ENCODE measurements around the gene GABRB3.

Gene GABRB3

DNA sequence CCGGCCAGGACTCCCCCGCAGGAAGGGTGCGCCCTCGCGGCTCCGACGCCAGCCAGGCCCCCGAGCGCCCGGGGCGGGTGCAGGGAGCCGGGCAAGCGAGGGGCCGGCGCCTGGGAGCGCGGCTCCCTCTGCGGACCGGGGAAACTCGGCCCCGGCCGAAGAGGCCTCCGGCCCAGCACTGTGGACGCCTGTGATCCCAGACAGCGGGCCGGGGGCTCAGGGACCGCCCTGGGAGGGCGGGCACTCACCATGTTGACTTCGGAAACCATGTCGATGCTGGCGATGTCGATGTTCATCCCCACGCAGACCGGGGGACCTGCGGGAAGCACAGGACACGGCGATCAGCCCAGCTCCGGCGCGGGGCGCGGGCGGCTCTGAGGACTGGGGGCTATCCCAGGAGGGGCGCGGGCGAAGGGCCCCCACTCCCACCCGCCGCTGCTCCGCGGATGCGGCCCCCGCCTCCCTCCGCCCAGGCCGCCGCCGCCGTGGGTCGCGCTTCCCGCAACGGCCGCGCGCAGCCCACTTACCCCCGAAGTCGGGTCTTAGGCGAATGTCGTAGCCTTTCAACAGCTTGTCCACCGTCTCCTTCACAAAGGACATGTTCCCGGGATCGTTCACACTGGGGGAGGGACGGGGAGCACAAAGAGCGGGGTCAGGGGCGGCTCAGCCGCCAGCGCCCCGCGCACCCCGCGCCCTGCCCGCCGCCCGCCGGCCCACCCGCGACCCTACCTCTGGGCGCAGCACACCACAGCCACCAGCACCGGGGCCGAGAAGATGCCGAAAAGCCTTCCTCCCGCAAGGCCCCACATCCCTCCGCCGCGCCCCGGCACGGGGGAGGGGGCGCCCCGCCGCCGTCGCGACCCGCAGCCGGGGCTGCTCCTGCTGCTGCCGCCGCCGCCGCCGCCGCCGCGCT, at the start of gene GABRB3:
GABRB3 (minus strand) TSS at position 913 of the 913 bp plus-strand sequence.
- TF ChIP-seq, protein P1, sequence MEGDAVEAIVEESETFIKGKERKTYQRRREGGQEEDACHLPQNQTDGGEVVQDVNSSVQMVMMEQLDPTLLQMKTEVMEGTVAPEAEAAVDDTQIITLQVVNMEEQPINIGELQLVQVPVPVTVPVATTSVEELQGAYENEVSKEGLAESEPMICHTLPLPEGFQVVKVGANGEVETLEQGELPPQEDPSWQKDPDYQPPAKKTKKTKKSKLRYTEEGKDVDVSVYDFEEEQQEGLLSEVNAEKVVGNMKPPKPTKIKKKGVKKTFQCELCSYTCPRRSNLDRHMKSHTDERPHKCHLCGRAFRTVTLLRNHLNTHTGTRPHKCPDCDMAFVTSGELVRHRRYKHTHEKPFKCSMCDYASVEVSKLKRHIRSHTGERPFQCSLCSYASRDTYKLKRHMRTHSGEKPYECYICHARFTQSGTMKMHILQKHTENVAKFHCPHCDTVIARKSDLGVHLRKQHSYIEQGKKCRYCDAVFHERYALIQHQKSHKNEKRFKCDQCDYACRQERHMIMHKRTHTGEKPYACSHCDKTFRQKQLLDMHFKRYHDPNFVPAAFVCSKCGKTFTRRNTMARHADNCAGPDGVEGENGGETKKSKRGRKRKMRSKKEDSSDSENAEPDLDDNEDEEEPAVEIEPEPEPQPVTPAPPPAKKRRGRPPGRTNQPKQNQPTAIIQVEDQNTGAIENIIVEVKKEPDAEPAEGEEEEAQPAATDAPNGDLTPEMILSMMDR (IDR thresholded peaks at IDR 0.05; ENCODE audit: extremely low read depth, missing control alignments) = no peak
- no peak for DNase-seq (ENCODE audit: low spot score)

DNA sequence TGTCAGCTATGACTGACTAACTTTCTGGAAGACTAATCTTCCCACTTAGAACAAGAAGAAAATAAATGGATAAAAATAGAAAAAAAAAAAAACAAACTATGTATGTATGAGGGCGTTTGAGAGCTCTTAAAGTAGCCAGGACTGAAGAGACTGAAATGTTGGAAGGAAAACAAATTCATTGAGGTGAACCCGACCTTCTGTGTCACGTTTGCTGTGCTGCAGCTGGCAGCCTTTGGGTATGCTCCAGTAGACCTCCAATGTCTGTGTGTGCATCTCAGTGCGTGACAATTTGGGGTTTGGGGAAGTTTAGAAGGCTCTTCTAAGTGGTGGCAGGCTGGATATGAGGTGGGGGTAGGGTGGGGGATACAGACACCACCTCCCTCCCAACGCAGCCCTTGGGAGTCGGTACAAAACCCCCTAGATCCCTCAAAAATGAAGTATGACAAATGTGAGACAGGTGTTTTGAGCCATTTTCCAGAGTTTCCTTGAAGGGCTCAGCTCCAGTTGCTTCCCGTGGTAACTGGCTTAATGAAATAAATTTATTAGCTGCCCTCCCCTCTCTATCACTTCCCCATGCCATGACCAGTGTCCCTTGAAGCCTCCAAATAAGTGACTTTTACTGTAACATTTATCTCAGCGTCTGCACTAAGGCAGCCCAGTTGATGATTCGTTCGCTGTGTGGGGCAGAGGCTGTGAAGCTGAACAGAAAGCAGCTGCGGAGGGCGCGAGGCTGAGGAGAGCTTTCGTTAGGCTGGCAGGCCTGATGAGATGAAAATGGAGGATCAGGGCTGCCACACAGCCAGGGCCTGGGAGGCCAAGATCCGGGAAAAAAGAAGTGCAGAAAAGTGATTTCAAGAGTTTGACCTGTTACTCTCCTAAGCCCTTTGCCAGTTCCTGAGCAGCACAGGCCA, 34.9 kb upstream of the GABRB3 start:
- no peak for DNase-seq (ENCODE audit: low spot score)
- TF ChIP-seq, protein P1 (IDR thresholded peaks at IDR 0.05; ENCODE audit: extremely low read depth, missing control alignments) = no peak

DNA sequence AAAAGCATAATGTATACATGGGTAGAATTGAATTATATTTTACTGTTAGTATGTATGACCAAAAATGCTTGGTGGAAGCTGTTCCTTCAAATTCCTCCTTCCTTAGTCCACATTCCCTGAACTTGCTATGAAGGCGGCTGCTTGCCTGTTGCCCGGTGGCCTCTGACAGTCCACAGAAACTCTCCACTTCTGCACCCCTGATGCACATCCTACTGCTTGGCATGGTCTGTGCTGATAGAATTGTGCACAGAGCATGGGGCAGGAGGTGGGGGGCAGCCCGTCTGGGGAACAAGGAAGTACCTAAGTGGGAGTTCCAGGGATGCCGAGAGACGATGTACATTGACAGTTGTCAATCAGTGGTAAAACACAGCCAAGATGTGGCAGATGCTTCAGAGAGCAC, 33.7 kb upstream of the GABRB3 start:
- TF ChIP-seq, protein P1 (IDR thresholded peaks at IDR 0.05; ENCODE audit: extremely low read depth, missing control alignments) = no peak
- DNase-seq (ENCODE audit: low spot score) = no peak

DNA sequence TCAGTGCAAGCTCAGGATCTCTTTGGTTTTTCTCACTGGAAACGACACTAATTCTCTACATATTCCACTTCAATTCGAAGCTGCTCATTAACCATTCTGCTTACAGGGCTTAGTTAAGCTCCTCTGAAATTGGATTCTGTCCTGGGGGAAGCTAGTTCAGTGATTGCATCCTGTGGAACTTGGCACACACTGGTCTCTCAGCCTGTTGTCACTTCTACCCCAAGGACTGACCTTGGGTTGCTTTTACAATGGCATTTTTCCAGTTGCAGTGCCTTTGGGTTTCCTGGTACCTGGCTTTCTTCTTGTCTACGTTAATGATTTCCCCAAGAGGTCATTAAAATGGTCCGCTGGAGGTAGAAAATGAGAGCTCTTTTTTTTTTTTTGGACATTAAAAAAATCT, 33.3 kb upstream of the GABRB3 start:
- TF ChIP-seq, protein P1 (IDR thresholded peaks at IDR 0.05; ENCODE audit: extremely low read depth, missing control alignments) = no peak
- DNase-seq (ENCODE audit: low spot score) = no peak

DNA sequence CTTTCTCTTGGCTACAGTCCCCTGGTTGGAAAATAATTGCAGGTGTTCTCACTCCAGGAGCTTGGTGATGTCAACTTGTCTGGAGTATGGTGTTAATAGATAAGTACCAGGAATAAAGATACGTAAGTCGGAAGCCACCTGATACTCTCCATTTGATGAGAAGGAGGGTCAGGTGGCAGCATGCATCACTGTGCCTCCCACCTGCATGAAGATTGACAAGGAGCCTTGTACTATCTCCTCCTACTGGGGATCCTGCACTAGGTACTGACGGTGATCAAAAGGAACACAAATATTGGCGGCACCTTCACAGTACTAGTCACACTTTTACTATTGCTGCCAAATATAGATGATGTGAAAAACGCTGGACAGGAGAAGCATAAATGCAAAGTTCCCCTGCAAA, 32.6 kb upstream of the GABRB3 start:
- TF ChIP-seq, protein P1 (IDR thresholded peaks at IDR 0.05; ENCODE audit: extremely low read depth, missing control alignments) = no peak
- DNase-seq (ENCODE audit: low spot score) = no peak

DNA sequence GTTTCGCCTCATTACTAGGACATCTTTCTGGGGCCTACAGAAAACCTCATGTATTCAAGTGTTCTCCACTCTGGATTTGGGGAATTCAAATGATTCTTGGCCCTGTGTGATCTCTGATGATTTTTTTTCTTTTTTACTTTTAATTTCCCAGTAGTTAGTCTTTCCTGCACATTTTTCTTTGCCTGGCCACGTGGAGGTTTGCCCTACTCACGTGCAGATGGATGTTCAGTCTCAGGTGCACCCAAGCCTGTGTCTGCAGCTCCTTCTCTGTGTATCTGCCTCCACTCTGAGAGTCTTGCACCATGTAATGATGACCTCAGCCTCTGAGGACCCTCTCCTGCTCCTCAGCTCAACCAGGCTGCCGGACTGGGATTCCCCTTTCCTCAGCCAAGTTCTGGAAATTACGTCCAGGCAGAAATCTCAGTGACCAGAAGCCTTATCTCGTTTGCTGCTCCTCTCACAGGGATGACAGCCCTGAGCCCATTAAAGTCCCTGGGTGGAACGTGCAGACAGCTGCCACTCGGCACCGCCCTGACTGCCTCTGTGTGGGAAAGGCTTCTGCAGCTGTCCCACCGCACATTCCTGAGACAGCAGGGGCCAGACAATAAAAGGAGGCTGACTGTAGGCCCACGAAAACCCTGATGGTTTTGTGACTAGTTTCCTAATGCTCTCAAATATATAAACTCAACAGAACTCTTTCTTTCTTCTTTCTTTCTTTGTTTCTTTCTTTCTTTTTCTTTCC, 31.4 kb upstream of the GABRB3 start:
- DNase-seq (ENCODE audit: low spot score) = no peak

More for the DNA sequence above, 31.4 kb upstream of the GABRB3 start:
- TF ChIP-seq, protein P1 (IDR thresholded peaks at IDR 0.05; ENCODE audit: extremely low read depth, missing control alignments) = no peak
